Measurements from ENCODE around the gene SRGAP1.

Gene SRGAP1

GRCh38 chr12:63955831-63956666, 111.5 kb downstream of the SRGAP1 start:
- DNase-seq, result no peak
- Mint-ChIP-seq H3K27ac (peak overlapping the region; percentile 54), H3K27me3 (ENCODE audit: low read depth, poor library complexity) (peaks cover 3% of the 10 kb centered on the region), H3K9me3 (no peaks in the 10 kb centered on the region), H3K4me3 (no peak overlapping the region), H3K36me3 (ENCODE audit: low read depth) (no peaks in the 10 kb centered on the region), H3K4me1 (no peaks in the 10 kb centered on the region)
- TF ChIP-seq, protein P1, sequence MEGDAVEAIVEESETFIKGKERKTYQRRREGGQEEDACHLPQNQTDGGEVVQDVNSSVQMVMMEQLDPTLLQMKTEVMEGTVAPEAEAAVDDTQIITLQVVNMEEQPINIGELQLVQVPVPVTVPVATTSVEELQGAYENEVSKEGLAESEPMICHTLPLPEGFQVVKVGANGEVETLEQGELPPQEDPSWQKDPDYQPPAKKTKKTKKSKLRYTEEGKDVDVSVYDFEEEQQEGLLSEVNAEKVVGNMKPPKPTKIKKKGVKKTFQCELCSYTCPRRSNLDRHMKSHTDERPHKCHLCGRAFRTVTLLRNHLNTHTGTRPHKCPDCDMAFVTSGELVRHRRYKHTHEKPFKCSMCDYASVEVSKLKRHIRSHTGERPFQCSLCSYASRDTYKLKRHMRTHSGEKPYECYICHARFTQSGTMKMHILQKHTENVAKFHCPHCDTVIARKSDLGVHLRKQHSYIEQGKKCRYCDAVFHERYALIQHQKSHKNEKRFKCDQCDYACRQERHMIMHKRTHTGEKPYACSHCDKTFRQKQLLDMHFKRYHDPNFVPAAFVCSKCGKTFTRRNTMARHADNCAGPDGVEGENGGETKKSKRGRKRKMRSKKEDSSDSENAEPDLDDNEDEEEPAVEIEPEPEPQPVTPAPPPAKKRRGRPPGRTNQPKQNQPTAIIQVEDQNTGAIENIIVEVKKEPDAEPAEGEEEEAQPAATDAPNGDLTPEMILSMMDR (IDR thresholded peaks at IDR 0.05), result no peak

DNA sequence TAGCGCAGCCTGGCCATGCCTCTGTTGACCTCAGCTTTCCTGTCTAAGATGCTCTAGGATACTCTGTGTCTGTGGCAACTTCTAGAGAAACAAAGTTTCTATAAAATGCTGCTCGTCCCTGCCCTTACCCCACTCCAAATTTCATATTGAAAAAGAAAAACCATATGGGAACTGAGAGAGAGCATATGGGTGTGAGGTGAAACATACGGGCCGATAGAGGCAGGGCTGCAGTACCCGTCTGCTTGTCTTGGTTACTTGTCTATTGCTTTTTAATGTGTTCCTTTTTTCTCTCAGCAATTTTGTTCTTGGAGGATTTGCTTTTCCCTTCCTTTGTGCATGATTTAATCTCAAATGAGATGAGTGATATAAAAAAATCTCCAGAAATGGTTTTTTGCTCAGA, 113.0 kb downstream of the SRGAP1 start:
- Mint-ChIP-seq H3K4me1 (no peaks in the 10 kb centered on the region), H3K27me3 (ENCODE audit: low read depth, poor library complexity) (peaks cover under 1% of the 10 kb centered on the region), H3K36me3 (ENCODE audit: low read depth) (no peaks in the 10 kb centered on the region), H3K4me3 (no peak overlapping the region), H3K27ac (no peak overlapping the region), H3K9me3 (no peaks in the 10 kb centered on the region)
- DNase-seq, result no peak
- TF ChIP-seq, protein P1 (IDR thresholded peaks at IDR 0.05), result no peak

GRCh38 chr12:63958876-63959580, 114.5 kb downstream of the SRGAP1 start:
- Mint-ChIP-seq H3K27ac (no peak overlapping the region), H3K4me1 (no peaks in the 10 kb centered on the region), H3K27me3 (ENCODE audit: low read depth, poor library complexity) (no peaks in the 10 kb centered on the region), H3K36me3 (ENCODE audit: low read depth) (no peaks in the 10 kb centered on the region), H3K4me3 (no peak overlapping the region), H3K9me3 (no peaks in the 10 kb centered on the region)
- TF ChIP-seq, protein P1 (IDR thresholded peaks at IDR 0.05), result no peak
- no peak for DNase-seq

GRCh38 chr12:63961048-63961447, 116.5 kb downstream of the SRGAP1 start:
- no peaks in the 10 kb centered on the region for H3K4me1 Mint-ChIP-seq
- no peak for DNase-seq
- H3K27ac Mint-ChIP-seq, result no peak overlapping the region
- H3K36me3 Mint-ChIP-seq (ENCODE audit: low read depth), result no peaks in the 10 kb centered on the region
- TF ChIP-seq, protein P1 (IDR thresholded peaks at IDR 0.05), result no peak
- H3K9me3 Mint-ChIP-seq, result no peaks in the 10 kb centered on the region
- no peak overlapping the region for H3K4me3 Mint-ChIP-seq
- H3K27me3 Mint-ChIP-seq (ENCODE audit: low read depth, poor library complexity), result no peaks in the 10 kb centered on the region

- Mint-ChIP-seq H3K27me3 (ENCODE audit: low read depth, poor library complexity) (no peaks in the 10 kb centered on the region), H3K27ac (no peak overlapping the region)
Measured at GRCh38 chr12:63961543-63961942, 117.0 kb downstream of the SRGAP1 start.

More at GRCh38 chr12:63961543-63961942, 117.0 kb downstream of the SRGAP1 start:
- Mint-ChIP-seq H3K4me3 (no peak overlapping the region), H3K9me3 (no peaks in the 10 kb centered on the region), H3K36me3 (ENCODE audit: low read depth) (no peaks in the 10 kb centered on the region), H3K4me1 (no peaks in the 10 kb centered on the region)
- no peak for DNase-seq
- TF ChIP-seq, protein P1 (IDR thresholded peaks at IDR 0.05), result no peak
